ENCODE results near the gene ZNF280D.

The ZNF280D gene

DNA sequence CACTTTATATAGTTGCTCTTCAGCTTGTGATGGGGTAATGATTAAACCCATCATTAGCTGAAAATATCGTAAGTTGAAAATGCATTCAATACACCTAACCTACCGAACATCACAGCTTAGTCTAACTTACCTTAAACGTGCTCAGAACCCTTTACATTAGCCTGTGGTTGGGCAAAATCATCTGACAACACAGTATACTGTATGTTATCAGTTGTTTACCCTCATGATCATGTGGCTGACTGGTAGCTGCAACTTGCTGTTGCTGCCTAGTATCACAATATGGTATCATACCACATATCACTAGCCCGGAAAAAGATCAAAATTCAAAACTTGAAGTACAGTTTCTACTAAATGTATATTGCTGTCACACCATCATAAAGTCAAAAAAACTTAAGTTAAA, 9.5 kb downstream of the ZNF280D start:
- Histone ChIP-seq H3K9me3 (ENCODE audit: low read length) (peaks cover 13% of the 10 kb centered on the region; the same call in 1 of the 2 replicates), H3K4me2 (ENCODE audit: low read length) (no peak overlapping the region), H3K9me2 (ENCODE audit: low read depth, low read length) (no peaks in the 10 kb centered on the region), H3F3A (ENCODE audit: insufficient read depth, low read length) (no peaks in the 10 kb centered on the region), H3K9ac (ENCODE audit: low read length) (no peak overlapping the region), H3K36me3 (ENCODE audit: insufficient read depth, low read length) (peaks cover 70% of the 10 kb centered on the region), H3K4me1 (ENCODE audit: insufficient read depth, low read length, severe bottlenecking) (peaks cover 21% of the 10 kb centered on the region), H3K27ac (ENCODE audit: low read depth, low read length, poor library complexity, severe bottlenecking) (no peak overlapping the region), H3K79me2 (ENCODE audit: insufficient read depth, low read length) (peaks cover 76% of the 10 kb centered on the region), H2AFZ (ENCODE audit: low read length) (no peak overlapping the region), H4K20me1 (ENCODE audit: insufficient read depth, low read length) (no peaks in the 10 kb centered on the region), H3K4me3 (ENCODE audit: low read depth, low read length, poor library complexity, severe bottlenecking) (no peak overlapping the region), H3K27me3 (ENCODE audit: insufficient read depth, low read length) (no peaks in the 10 kb centered on the region)
- TF ChIP-seq EZH2 (IDR thresholded peaks at IDR 0.05; ENCODE audit: borderline replicate concordance, low read length): no peak
- TF ChIP-seq, protein P1, sequence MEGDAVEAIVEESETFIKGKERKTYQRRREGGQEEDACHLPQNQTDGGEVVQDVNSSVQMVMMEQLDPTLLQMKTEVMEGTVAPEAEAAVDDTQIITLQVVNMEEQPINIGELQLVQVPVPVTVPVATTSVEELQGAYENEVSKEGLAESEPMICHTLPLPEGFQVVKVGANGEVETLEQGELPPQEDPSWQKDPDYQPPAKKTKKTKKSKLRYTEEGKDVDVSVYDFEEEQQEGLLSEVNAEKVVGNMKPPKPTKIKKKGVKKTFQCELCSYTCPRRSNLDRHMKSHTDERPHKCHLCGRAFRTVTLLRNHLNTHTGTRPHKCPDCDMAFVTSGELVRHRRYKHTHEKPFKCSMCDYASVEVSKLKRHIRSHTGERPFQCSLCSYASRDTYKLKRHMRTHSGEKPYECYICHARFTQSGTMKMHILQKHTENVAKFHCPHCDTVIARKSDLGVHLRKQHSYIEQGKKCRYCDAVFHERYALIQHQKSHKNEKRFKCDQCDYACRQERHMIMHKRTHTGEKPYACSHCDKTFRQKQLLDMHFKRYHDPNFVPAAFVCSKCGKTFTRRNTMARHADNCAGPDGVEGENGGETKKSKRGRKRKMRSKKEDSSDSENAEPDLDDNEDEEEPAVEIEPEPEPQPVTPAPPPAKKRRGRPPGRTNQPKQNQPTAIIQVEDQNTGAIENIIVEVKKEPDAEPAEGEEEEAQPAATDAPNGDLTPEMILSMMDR (IDR thresholded peaks at IDR 0.05; ENCODE audit: low read length): no peak

- Histone ChIP-seq H3K36me3 (ENCODE audit: insufficient read depth, low read length) (peaks cover 45% of the 10 kb centered on the region), H3K27ac (ENCODE audit: low read depth, low read length, poor library complexity, severe bottlenecking) (peak overlapping the region; percentile 71), H2AFZ (ENCODE audit: low read length) (no peak overlapping the region), H3F3A (ENCODE audit: insufficient read depth, low read length) (no peaks in the 10 kb centered on the region), H3K9me3 (ENCODE audit: low read length) (peaks cover 1% of the 10 kb centered on the region; the same call in 1 of the 2 replicates), H3K79me2 (ENCODE audit: insufficient read depth, low read length) (peaks cover 78% of the 10 kb centered on the region), H3K4me2 (ENCODE audit: low read length) (peak overlapping the region; percentile 34; the same call in 1 of the 2 replicates), H3K27me3 (ENCODE audit: insufficient read depth, low read length) (no peaks in the 10 kb centered on the region), H4K20me1 (ENCODE audit: insufficient read depth, low read length) (no peaks in the 10 kb centered on the region), H3K4me1 (ENCODE audit: insufficient read depth, low read length, severe bottlenecking) (peaks cover 57% of the 10 kb centered on the region), H3K9ac (ENCODE audit: low read length) (no peak overlapping the region), H3K9me2 (ENCODE audit: low read depth, low read length) (no peaks in the 10 kb centered on the region), H3K4me3 (ENCODE audit: low read depth, low read length, poor library complexity, severe bottlenecking) (no peak overlapping the region)
- no peak for TF ChIP-seq EZH2 (IDR thresholded peaks at IDR 0.05; ENCODE audit: borderline replicate concordance, low read length)
- TF ChIP-seq, protein P1 (IDR thresholded peaks at IDR 0.05; ENCODE audit: low read length): no peak
Measured at GRCh38 chr15:56719774-56720555, 13.3 kb downstream of the ZNF280D start.

DNA sequence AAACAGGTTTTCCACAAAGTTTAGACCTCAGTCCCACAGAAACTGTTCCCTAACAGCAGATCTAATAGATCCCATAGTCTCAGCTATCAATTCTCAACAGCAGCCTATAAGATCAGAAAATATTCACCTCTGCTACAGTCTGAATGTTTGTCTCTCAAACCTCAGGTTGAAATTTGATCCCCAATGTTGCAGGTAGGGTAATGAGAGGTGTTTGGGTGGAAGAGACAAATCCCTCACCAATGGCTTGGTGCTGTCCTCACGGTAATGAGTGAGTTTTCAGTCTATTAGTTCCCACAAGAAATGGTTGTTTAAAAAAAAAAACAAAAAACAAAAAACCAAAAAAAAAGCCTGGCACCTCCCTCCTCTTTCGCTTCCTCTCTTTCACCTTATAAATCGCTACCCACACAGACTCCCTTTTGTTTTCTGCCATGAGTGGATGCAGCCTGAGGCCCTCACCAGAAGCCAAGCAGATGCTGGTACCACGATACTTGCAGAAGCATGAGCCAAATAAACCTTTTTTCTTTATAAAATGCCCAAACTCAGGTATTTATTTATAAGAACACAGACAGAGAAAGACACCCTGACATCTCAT, 14.2 kb downstream of the ZNF280D start:
- Histone ChIP-seq H3K27me3 (ENCODE audit: insufficient read depth, low read length) (no peaks in the 10 kb centered on the region), H3F3A (ENCODE audit: insufficient read depth, low read length) (no peaks in the 10 kb centered on the region), H3K4me3 (ENCODE audit: low read depth, low read length, poor library complexity, severe bottlenecking) (peak overlapping the region; percentile 2), H3K4me1 (ENCODE audit: insufficient read depth, low read length, severe bottlenecking) (peaks cover 57% of the 10 kb centered on the region), H3K36me3 (ENCODE audit: insufficient read depth, low read length) (peaks cover 37% of the 10 kb centered on the region), H3K4me2 (ENCODE audit: low read length) (peak overlapping the region; percentile 34), H3K27ac (ENCODE audit: low read depth, low read length, poor library complexity, severe bottlenecking) (peak overlapping the region; percentile 71), H2AFZ (ENCODE audit: low read length) (no peak overlapping the region), H3K9me3 (ENCODE audit: low read length) (peaks cover 3% of the 10 kb centered on the region; the same call in 1 of the 2 replicates), H3K9me2 (ENCODE audit: low read depth, low read length) (no peaks in the 10 kb centered on the region), H4K20me1 (ENCODE audit: insufficient read depth, low read length) (no peaks in the 10 kb centered on the region), H3K79me2 (ENCODE audit: insufficient read depth, low read length) (peaks cover 84% of the 10 kb centered on the region), H3K9ac (ENCODE audit: low read length) (peak overlapping the region; percentile 0; the same call in 1 of the 2 replicates)
- TF ChIP-seq EZH2 (IDR thresholded peaks at IDR 0.05; ENCODE audit: borderline replicate concordance, low read length): no peak
- TF ChIP-seq, protein P1 (IDR thresholded peaks at IDR 0.05; ENCODE audit: low read length): no peak

Data from OCI-LY1 (cell line).